HepG2 (cell line): Measurements from ENCODE around the gene CDO1.

Source experiments
- ZBTB8A ChIP-seq: sonication (generic); formaldehyde crosslinking; IDR thresholded peaks from 2 replicates; pipeline ENCODE4 v1.4.0; 2020; ENCODE audit warnings: mild to moderate bottlenecking, low read depth, missing genetic modification reagents, borderline replicate concordance
- ZNF749 ChIP-seq: sonication (generic); formaldehyde crosslinking; IDR thresholded peaks from 2 replicates; pipeline ENCODE4 v1.8.0; 2022; ENCODE audit warnings: mild to moderate bottlenecking, missing genetic modification reagents, moderate library complexity, borderline replicate concordance
- TF ChIP-seq, protein P1 (sequence below): sonication (generic); formaldehyde crosslinking; IDR thresholded peaks from 2 replicates; pipeline ENCODE4 v1.4.0; 2020; ENCODE audit warnings: mild to moderate bottlenecking, missing genetic modification reagents
- TF ChIP-seq, protein P2 (sequence below): IDR thresholded peaks from 2 replicates; pipeline ENCODE4 v1.4.0; 2020; ENCODE audit warnings: mild to moderate bottlenecking, missing genetic modification reagents
- TF ChIP-seq, protein P3 (sequence below): sonication (generic); formaldehyde crosslinking; IDR thresholded peaks from 2 replicates; pipeline ENCODE4 v1.5.0; 2020; ENCODE audit warnings: mild to moderate bottlenecking, missing genetic modification reagents, moderate library complexity

DNA sequence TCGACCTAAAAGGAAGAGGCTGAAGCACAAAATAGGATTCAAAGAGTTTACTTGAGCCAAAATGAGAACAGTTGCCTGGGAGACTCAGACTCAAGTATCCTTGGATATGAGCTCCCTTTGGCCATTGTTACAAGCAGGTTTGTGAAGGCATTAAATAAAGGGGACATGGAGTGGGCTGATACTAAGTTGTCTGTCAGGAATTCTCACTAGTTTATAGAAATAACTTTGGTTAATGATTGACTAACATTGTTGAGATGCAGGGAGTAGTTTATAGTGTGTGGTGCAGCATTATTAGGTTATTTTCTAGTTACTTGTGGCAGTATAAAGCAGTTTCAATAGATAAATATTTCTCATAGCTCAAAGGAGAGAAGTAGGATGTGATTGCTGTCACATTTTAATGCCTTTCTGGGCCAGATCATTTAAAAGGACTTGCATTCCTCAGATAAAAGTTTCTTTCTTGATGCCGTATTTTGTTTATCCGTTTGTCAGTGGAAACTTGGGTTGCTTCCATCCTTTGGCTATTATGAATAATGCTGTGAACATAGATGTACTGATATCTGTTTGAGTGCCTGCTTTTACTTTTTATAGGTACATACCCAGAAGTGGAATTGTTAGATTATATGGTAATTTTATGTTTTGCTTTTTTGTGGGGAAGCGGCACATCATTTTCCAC lies 34.4 kb upstream of the CDO1 start:
- TF ChIP-seq ZNF749 (CRISPR knock-in tag), result no peak
- TF ChIP-seq, protein P1, sequence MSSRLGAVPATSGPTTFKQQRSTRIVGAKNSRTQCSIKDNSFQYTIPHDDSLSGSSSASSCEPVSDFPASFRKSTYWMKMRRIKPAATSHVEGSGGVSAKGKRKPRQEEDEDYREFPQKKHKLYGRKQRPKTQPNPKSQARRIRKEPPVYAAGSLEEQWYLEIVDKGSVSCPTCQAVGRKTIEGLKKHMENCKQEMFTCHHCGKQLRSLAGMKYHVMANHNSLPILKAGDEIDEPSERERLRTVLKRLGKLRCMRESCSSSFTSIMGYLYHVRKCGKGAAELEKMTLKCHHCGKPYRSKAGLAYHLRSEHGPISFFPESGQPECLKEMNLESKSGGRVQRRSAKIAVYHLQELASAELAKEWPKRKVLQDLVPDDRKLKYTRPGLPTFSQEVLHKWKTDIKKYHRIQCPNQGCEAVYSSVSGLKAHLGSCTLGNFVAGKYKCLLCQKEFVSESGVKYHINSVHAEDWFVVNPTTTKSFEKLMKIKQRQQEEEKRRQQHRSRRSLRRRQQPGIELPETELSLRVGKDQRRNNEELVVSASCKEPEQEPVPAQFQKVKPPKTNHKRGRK (CRISPR knock-in tag), result no peak
- no peak for TF ChIP-seq ZBTB8A (CRISPR knock-in tag)
- TF ChIP-seq, protein P2, sequence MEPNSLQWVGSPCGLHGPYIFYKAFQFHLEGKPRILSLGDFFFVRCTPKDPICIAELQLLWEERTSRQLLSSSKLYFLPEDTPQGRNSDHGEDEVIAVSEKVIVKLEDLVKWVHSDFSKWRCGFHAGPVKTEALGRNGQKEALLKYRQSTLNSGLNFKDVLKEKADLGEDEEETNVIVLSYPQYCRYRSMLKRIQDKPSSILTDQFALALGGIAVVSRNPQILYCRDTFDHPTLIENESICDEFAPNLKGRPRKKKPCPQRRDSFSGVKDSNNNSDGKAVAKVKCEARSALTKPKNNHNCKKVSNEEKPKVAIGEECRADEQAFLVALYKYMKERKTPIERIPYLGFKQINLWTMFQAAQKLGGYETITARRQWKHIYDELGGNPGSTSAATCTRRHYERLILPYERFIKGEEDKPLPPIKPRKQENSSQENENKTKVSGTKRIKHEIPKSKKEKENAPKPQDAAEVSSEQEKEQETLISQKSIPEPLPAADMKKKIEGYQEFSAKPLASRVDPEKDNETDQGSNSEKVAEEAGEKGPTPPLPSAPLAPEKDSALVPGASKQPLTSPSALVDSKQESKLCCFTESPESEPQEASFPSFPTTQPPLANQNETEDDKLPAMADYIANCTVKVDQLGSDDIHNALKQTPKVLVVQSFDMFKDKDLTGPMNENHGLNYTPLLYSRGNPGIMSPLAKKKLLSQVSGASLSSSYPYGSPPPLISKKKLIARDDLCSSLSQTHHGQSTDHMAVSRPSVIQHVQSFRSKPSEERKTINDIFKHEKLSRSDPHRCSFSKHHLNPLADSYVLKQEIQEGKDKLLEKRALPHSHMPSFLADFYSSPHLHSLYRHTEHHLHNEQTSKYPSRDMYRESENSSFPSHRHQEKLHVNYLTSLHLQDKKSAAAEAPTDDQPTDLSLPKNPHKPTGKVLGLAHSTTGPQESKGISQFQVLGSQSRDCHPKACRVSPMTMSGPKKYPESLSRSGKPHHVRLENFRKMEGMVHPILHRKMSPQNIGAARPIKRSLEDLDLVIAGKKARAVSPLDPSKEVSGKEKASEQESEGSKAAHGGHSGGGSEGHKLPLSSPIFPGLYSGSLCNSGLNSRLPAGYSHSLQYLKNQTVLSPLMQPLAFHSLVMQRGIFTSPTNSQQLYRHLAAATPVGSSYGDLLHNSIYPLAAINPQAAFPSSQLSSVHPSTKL, result no peak
- TF ChIP-seq, protein P3, sequence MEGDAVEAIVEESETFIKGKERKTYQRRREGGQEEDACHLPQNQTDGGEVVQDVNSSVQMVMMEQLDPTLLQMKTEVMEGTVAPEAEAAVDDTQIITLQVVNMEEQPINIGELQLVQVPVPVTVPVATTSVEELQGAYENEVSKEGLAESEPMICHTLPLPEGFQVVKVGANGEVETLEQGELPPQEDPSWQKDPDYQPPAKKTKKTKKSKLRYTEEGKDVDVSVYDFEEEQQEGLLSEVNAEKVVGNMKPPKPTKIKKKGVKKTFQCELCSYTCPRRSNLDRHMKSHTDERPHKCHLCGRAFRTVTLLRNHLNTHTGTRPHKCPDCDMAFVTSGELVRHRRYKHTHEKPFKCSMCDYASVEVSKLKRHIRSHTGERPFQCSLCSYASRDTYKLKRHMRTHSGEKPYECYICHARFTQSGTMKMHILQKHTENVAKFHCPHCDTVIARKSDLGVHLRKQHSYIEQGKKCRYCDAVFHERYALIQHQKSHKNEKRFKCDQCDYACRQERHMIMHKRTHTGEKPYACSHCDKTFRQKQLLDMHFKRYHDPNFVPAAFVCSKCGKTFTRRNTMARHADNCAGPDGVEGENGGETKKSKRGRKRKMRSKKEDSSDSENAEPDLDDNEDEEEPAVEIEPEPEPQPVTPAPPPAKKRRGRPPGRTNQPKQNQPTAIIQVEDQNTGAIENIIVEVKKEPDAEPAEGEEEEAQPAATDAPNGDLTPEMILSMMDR (CRISPR knock-in tag), result no peak
